IMR-90 (cell line): ENCODE measurements around the gene CACNA2D3. TPM values are rescaled to one million over a fixed set of nuclear protein-coding genes. Genes with fewer than 3 reads are reported as not detected.

ENCODE experiments used
- ATAC-seq: fragments of 200-7000 bp; cut with Tn5 transposase; 2 replicates; pipeline ENCODE4 v1.9.1; 2020; ENCODE audit warnings: low read depth, mild to moderate bottlenecking, moderate library complexity
- BruUV-seq: library from RNA; stranded (reverse); fragments of 400-500 nt; replicated peaks from 2 replicates; lab custom pipeline; 2021; lab: Mats Ljungman, UMichigan
- CTCF ChIA-PET: fragments of 300-600 bp; formaldehyde crosslinking; extraction: SDS; loops from one replicate; lab custom pipeline; 2021; ENCODE audit warnings: antibody characterized with exemption; lab: Yijun Ruan, JAX
- POLR2A ChIA-PET: fragments of 300-600 bp; sonication (Branson Sonifier 250); formaldehyde crosslinking; loops from one replicate; lab custom pipeline; 2022; ENCODE audit warnings: antibody characterized with exemption; ENCODE audit not compliant: unreplicated experiment; lab: Charles Lee
- DNase-seq: peaks from one replicate; pipeline ENCODE4 v3.0.0; 2013
- H2AFZ ChIP-seq: replicated peaks from 2 replicates; pipeline ENCODE3; 2013; ENCODE audit warnings: low read length, mild to moderate bottlenecking; ENCODE audit not compliant: poor library complexity
- H2AK5ac ChIP-seq: 2 replicates; pipeline ENCODE4 v1.6.1; 2013; ENCODE audit warnings: low read depth, low read length, inconsistent platforms
- H2AK9ac ChIP-seq: replicated peaks from 2 replicates; pipeline ENCODE3; 2013; ENCODE audit warnings: mild to moderate bottlenecking, low read depth, low read length, moderate library complexity; ENCODE audit not compliant: poor library complexity
- H2BK120ac ChIP-seq: 2 replicates; pipeline ENCODE4 v1.6.1; 2013; ENCODE audit warnings: low read depth, low read length, inconsistent platforms
- H2BK15ac ChIP-seq: 3 replicates; pipeline ENCODE4 v1.6.1; 2013; ENCODE audit warnings: low read depth, low read length, inconsistent platforms
- H2BK20ac ChIP-seq: 2 replicates; pipeline ENCODE4 v1.6.1; 2013; ENCODE audit warnings: low read depth, mild to moderate bottlenecking, inconsistent platforms, low read length, moderate library complexity
- H2BK5ac ChIP-seq: 2 replicates; pipeline ENCODE4 v1.6.1; 2013; ENCODE audit warnings: mild to moderate bottlenecking, low read depth, low read length, inconsistent platforms; ENCODE audit not compliant: poor library complexity, severe bottlenecking
- H3K14ac ChIP-seq: replicated peaks from 2 replicates; pipeline ENCODE4 v1.6.1; 2013; ENCODE audit warnings: low read depth, low read length, inconsistent platforms
- H3K18ac ChIP-seq: 2 replicates; pipeline ENCODE4 v1.6.1; 2013; ENCODE audit warnings: low read depth, low read length, control low read depth
- H3K23ac ChIP-seq: 2 replicates; pipeline ENCODE4 v1.6.1; 2013; ENCODE audit warnings: low read depth, low read length, inconsistent platforms
- H3K27ac ChIP-seq: 2 replicates; pipeline ENCODE4 v1.5.1; 2013; ENCODE audit warnings: mild to moderate bottlenecking, control low read depth, low read length; ENCODE audit not compliant: insufficient read depth
- H3K27me3 ChIP-seq: 2 replicates; pipeline ENCODE4 v1.6.1; 2013; ENCODE audit warnings: low read length; ENCODE audit not compliant: control insufficient read depth, insufficient read depth
- H3K36me3 ChIP-seq: 2 replicates; pipeline ENCODE4 v1.6.1; 2013; ENCODE audit warnings: low read length, mixed read lengths; ENCODE audit not compliant: control insufficient read depth, insufficient read depth
- H3K4ac ChIP-seq: 2 replicates; pipeline ENCODE4 v1.6.1; 2013; ENCODE audit warnings: low read depth, low read length, inconsistent platforms
- H3K4me1 ChIP-seq: 2 replicates; pipeline ENCODE4 v1.6.1; 2013; ENCODE audit warnings: low read length, mixed read lengths; ENCODE audit not compliant: control insufficient read depth, insufficient read depth
- H3K4me2 ChIP-seq: 2 replicates; pipeline ENCODE4 v1.6.1; 2013; ENCODE audit warnings: low read depth, mild to moderate bottlenecking, control low read depth, low read length, moderate library complexity
- H3K4me3 ChIP-seq: 2 replicates; pipeline ENCODE4 v1.5.1; 2013; ENCODE audit warnings: low read depth, mild to moderate bottlenecking, control low read depth, low read length, moderate library complexity; ENCODE audit not compliant: insufficient read depth
- H3K56ac ChIP-seq: 2 replicates; pipeline ENCODE4 v1.6.1; 2013; ENCODE audit warnings: low read length, inconsistent platforms; ENCODE audit not compliant: insufficient read depth; ENCODE audit errors: extremely low read depth
- H3K79me1 ChIP-seq, 2 experiments: 2 replicates each; pipeline ENCODE4 v1.6.1; 2013; ENCODE audit warnings: low read length in 2 of 2, inconsistent platforms in 1 of 2, low read depth in 1 of 2
- H3K9ac ChIP-seq: 2 replicates; pipeline ENCODE4 v1.6.1; 2013; ENCODE audit warnings: low read depth, low read length, control low read depth
- H3K9me1 ChIP-seq: 2 replicates; pipeline ENCODE4 v1.6.1; 2013; ENCODE audit warnings: low read length, inconsistent platforms; ENCODE audit not compliant: insufficient read depth
- H3K9me3 ChIP-seq: 2 replicates; pipeline ENCODE4 v1.6.1; 2013; ENCODE audit warnings: low read length; ENCODE audit not compliant: control insufficient read depth, insufficient read depth
- H4K20me1 ChIP-seq: 2 replicates; pipeline ENCODE4 v1.6.1; 2013; ENCODE audit warnings: low read length, inconsistent platforms; ENCODE audit not compliant: insufficient read depth
- H4K5ac ChIP-seq: 2 replicates; pipeline ENCODE4 v1.6.1; 2013; ENCODE audit warnings: mild to moderate bottlenecking, low read depth, low read length, control low read depth
- H4K8ac ChIP-seq, 2 experiments: 2 replicates each; pipeline ENCODE4 v1.6.1; 2013; ENCODE audit warnings: low read depth in 2 of 2, low read length in 2 of 2, control low read depth in 1 of 2, inconsistent platforms in 1 of 2
- H4K91ac ChIP-seq: 2 replicates; pipeline ENCODE4 v1.6.1; 2013; ENCODE audit warnings: low read depth, low read length, inconsistent platforms; ENCODE audit not compliant: insufficient read depth
- MAZ ChIP-seq: IDR thresholded peaks from 2 replicates; pipeline ENCODE4 v1.6.1; 2012; ENCODE audit warnings: low read depth, mild to moderate bottlenecking, low read length, improper control_type of control experiment, moderate library complexity, borderline replicate concordance
- dilution Hi-C: fragments of 300-500 bp; cut with HindIII; formaldehyde crosslinking; loops from one replicate; pipeline ENCODE4 v1.14.3; 2018; ENCODE audit warnings: low sequenced_read_pairs; ENCODE audit not compliant: unreplicated experiment
- in situ Hi-C: fragments of 300-500 bp; cut with MboI; formaldehyde crosslinking; loops from 3 replicates; pipeline ENCODE4 v1.14.3; 2019; ENCODE audit warnings: low sequenced_read_pairs, inconsistent platforms, mixed read lengths
- intact Hi-C: fragments of 100-400 bp; cut with micrococcal nuclease; formaldehyde crosslinking; loops from 2 replicates; pipeline ENCODE4 v1.10.0; 2022
- polyA plus RNA-seq, 3 experiments: library from polyadenylated mRNA; depleted of rRNA; stranded (reverse); fragments of >200 nt; gene quantifications; 2 replicates each; pipeline ENCODE4 v1.2.3, GENCODE V29; 2012; ENCODE audit warnings: low replicate concordance in 1 of 3
- total RNA-seq: library from RNA; depleted of rRNA; stranded (reverse); fragments of >200 nt; gene quantifications from 2 replicates; pipeline ENCODE4 v1.2.3, GENCODE V29; 2012
- TF ChIP-seq, protein P1 (sequence below): conservative IDR thresholded peaks from 2 replicates; pipeline ENCODE4 v1.5.1; 2012; ENCODE audit warnings: mild to moderate bottlenecking, low read depth, low read length, improper control_type of control experiment

CACNA2D3 gene
- total and polyA plus RNA-seq, 2 of the 4 experiments (the other 2 are of a cell fraction): 0.36 to 0.41 TPM

- H3K56ac ChIP-seq: no peak overlapping the region
- H2BK15ac ChIP-seq: no peak overlapping the region
- ChIA-PET POLR2A (no interaction called here), CTCF (no interaction called here)
- no peak overlapping the region for H2AFZ ChIP-seq
- no peak overlapping the region for H3K9ac ChIP-seq
- H3K23ac ChIP-seq: no peak overlapping the region
- H3K36me3 ChIP-seq: no peaks in the 10 kb centered on the region
- DNase-seq (no peak), ATAC-seq (no peak)
- H4K20me1 ChIP-seq: no peaks in the 10 kb centered on the region
- no peak overlapping the region for H2AK9ac ChIP-seq
- in situ Hi-C loops: no loop called here
- H2BK5ac ChIP-seq: no peak overlapping the region
- H2BK120ac ChIP-seq: no peak overlapping the region
- BruUV-seq: no TSS peak
- peaks cover 5% of the 10 kb centered on the region; the same call in 1 of the 2 replicates for H3K9me3 ChIP-seq
- H3K9me1 ChIP-seq: no peaks in the 10 kb centered on the region
- H3K4me3 ChIP-seq: no peak overlapping the region
- H4K8ac ChIP-seq: no peak overlapping the region
- no peak overlapping the region for H4K5ac ChIP-seq
- no peak overlapping the region for H2BK20ac ChIP-seq
- no peak overlapping the region for H3K18ac ChIP-seq
- no peaks in the 10 kb centered on the region for H3K79me1 ChIP-seq
- H4K91ac ChIP-seq: no peak overlapping the region
- H3K4ac ChIP-seq: no peak overlapping the region
- intact Hi-C loops: no loop called here
- no peaks in the 10 kb centered on the region for H3K4me1 ChIP-seq
- no peak overlapping the region for H3K4me2 ChIP-seq
- dilution Hi-C loops: no loop called here
- no peak overlapping the region for H2AK5ac ChIP-seq
- TF ChIP-seq MAZ: no peak
- TF ChIP-seq, protein P1, sequence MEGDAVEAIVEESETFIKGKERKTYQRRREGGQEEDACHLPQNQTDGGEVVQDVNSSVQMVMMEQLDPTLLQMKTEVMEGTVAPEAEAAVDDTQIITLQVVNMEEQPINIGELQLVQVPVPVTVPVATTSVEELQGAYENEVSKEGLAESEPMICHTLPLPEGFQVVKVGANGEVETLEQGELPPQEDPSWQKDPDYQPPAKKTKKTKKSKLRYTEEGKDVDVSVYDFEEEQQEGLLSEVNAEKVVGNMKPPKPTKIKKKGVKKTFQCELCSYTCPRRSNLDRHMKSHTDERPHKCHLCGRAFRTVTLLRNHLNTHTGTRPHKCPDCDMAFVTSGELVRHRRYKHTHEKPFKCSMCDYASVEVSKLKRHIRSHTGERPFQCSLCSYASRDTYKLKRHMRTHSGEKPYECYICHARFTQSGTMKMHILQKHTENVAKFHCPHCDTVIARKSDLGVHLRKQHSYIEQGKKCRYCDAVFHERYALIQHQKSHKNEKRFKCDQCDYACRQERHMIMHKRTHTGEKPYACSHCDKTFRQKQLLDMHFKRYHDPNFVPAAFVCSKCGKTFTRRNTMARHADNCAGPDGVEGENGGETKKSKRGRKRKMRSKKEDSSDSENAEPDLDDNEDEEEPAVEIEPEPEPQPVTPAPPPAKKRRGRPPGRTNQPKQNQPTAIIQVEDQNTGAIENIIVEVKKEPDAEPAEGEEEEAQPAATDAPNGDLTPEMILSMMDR: no peak
- no peak overlapping the region for H3K14ac ChIP-seq
- no peak overlapping the region for H3K27ac ChIP-seq
- H3K27me3 ChIP-seq: no peaks in the 10 kb centered on the region
Observed at GRCh38 chr3:54476891-54477290, 354.5 kb downstream of the CACNA2D3 start.
